Endothelial cell of umbilical vein (primary cell): ENCODE results near the gene KCNIP1. TPM values are rescaled to one million over a fixed set of nuclear protein-coding genes. Genes with fewer than 3 reads are reported as not detected.

Source experiments
- BruUV-seq: library from RNA; stranded (reverse); fragments of 400-500 nt; replicated peaks from 2 replicates; lab custom pipeline; 2021; lab: Mats Ljungman, UMichigan
- CTCF ChIA-PET: fragments of 300-600, 350-600 bp; sonication (Branson Sonifier 250); formaldehyde crosslinking; loops from one replicate; lab custom pipeline; 2021; ENCODE audit warnings: antibody characterized with exemption, inconsistent platforms; lab: Charles Lee
- POLR2A ChIA-PET: fragments of 300-600, 350-600 bp; sonication (Branson Sonifier 250); formaldehyde crosslinking; loops from one replicate; lab custom pipeline; 2021; ENCODE audit warnings: antibody characterized with exemption, inconsistent platforms; lab: Charles Lee
- DNase-seq: peaks from one replicate; pipeline ENCODE4 v3.0.0-alpha.2; 2011; ENCODE audit warnings: low read depth, low spot score
- FAIRE-seq: peaks from 2 replicates; lab custom pipeline; 2011; peaks lifted over from hg19 to GRCh38; lab: Jason Lieb, UNC
- H2AFZ ChIP-seq: 2 replicates; pipeline ENCODE4 v1.6.0; 2012; ENCODE audit warnings: low read depth, low read length, control low read depth, inconsistent platforms
- H3K27ac ChIP-seq: 2 replicates; pipeline ENCODE4 v1.5.1; 2011; ENCODE audit warnings: low read depth, mild to moderate bottlenecking, control low read depth, low read length, moderate library complexity; ENCODE audit not compliant: insufficient read depth
- H3K27me3 ChIP-seq, 2 experiments: 2 replicates each; pipeline versions ENCODE4 v1.6.0 to v1.6.1; 2011; ENCODE audit warnings: low read length in 2 of 2, mixed read lengths in 1 of 2; ENCODE audit not compliant: control insufficient read depth in 2 of 2, insufficient read depth in 2 of 2
- H3K36me3 ChIP-seq, 2 experiments: 2 replicates in 1 of 2; 3 replicates in 1 of 2; pipeline ENCODE4 v1.5.1; 2011; ENCODE audit warnings: low read length in 2 of 2, mild to moderate bottlenecking in 1 of 2, moderate library complexity in 1 of 2; ENCODE audit not compliant: control insufficient read depth in 2 of 2, insufficient read depth in 2 of 2; ENCODE audit errors: extremely low read depth in 1 of 2
- H3K4me1 ChIP-seq: 3 replicates; pipeline ENCODE4 v1.5.1; 2011; ENCODE audit warnings: mild to moderate bottlenecking, low read length; ENCODE audit not compliant: control insufficient read depth, insufficient read depth; ENCODE audit errors: extremely low read depth
- H3K4me2 ChIP-seq: 2 replicates; pipeline ENCODE4 v1.6.1; 2011; ENCODE audit warnings: low read length, control low read depth, mixed read lengths; ENCODE audit not compliant: insufficient read depth
- H3K4me3 ChIP-seq, 3 experiments: fragments of 200-600 bp in 1 of 3; sonication (generic), shearing (Covaris generic) in 1 of 3; replicated peaks in 1 of 3; 2 replicates each; pipeline ENCODE4 v1.5.1; 2011 to 2016; ENCODE audit warnings: control low read depth in 3 of 3, low read length in 3 of 3, mild to moderate bottlenecking in 2 of 3, inconsistent platforms in 1 of 3, low read depth in 1 of 3, moderate library complexity in 1 of 3; ENCODE audit not compliant: insufficient read depth in 1 of 3
- H3K79me2 ChIP-seq: 2 replicates; pipeline ENCODE4 v1.6.0; 2012; ENCODE audit warnings: low read length, inconsistent platforms; ENCODE audit not compliant: control insufficient read depth, insufficient read depth
- H3K9ac ChIP-seq: replicated peaks from 2 replicates; pipeline ENCODE3; 2011; ENCODE audit warnings: low read length, control low read depth; ENCODE audit not compliant: insufficient read depth; ENCODE audit errors: extremely low read depth
- H3K9me1 ChIP-seq: replicated peaks from 3 replicates; pipeline ENCODE4 v1.6.0; 2011; ENCODE audit warnings: mild to moderate bottlenecking, low read length; ENCODE audit not compliant: control insufficient read depth, insufficient read depth; ENCODE audit errors: extremely low read depth
- H3K9me3 ChIP-seq: replicated peaks from 2 replicates; pipeline ENCODE4 v1.5.1; 2012; ENCODE audit warnings: low read length, inconsistent platforms; ENCODE audit not compliant: control insufficient read depth, insufficient read depth
- H4K20me1 ChIP-seq: replicated peaks from 2 replicates; pipeline ENCODE3; 2011; ENCODE audit warnings: mild to moderate bottlenecking, low read length; ENCODE audit not compliant: control insufficient read depth, insufficient read depth; ENCODE audit errors: extremely low read depth
- EZH2 ChIP-seq: IDR thresholded peaks from 2 replicates; pipeline ENCODE4 v1.6.1; 2012; ENCODE audit warnings: borderline replicate concordance, low read depth, mild to moderate bottlenecking, moderate library complexity, low read length, inconsistent platforms; ENCODE audit not compliant: severe bottlenecking
- FOS ChIP-seq: IDR thresholded peaks from 2 replicates; pipeline ENCODE4 v1.6.1; 2011; ENCODE audit warnings: mild to moderate bottlenecking, low read length, moderate library complexity, borderline replicate concordance; ENCODE audit not compliant: insufficient read depth
- GATA2 ChIP-seq: IDR thresholded peaks from 2 replicates; pipeline ENCODE4 v1.7.0; 2011; ENCODE audit warnings: low read depth, mild to moderate bottlenecking, moderate library complexity, mixed read lengths, low read length; ENCODE audit not compliant: insufficient read length, insufficient read depth
- JUN ChIP-seq: IDR thresholded peaks from 2 replicates; pipeline ENCODE4 v1.6.1; 2011; ENCODE audit warnings: borderline replicate concordance, low read depth; ENCODE audit not compliant: insufficient read length, insufficient read depth
- MYC ChIP-seq: IDR thresholded peaks from one replicate; pipeline ENCODE4 v1.6.1; 2011; ENCODE audit warnings: mild to moderate bottlenecking, low read depth, low read length
- POLR2A ChIP-seq: IDR thresholded peaks from 2 replicates; pipeline ENCODE4 v1.6.1; 2012; ENCODE audit warnings: low read depth, mild to moderate bottlenecking, control low read depth, low read length
- POLR2AphosphoS5 ChIP-seq: IDR thresholded peaks from 2 replicates; pipeline ENCODE4 v1.6.1; 2012; ENCODE audit warnings: low read depth, mild to moderate bottlenecking, control low read depth, low read length, moderate library complexity; ENCODE audit not compliant: insufficient read depth
- dilution Hi-C: fragments of 300-500 bp; cut with MboI; formaldehyde crosslinking; loops from one replicate; pipeline ENCODE4 v1.15.0; 2019; ENCODE audit warnings: low sequenced_read_pairs; ENCODE audit not compliant: extremely low pct_ligation_motif_present
- intact Hi-C: fragments of 100-400 bp; cut with micrococcal nuclease; formaldehyde crosslinking; loops from one replicate; pipeline ENCODE4 v1.10.0; 2022
- polyA plus RNA-seq, 4 experiments: library from polyadenylated mRNA; depleted of rRNA in 3 of 4; stranded (reverse) in 3 of 4; unstranded in 1 of 4; fragments of >200 nt; gene quantifications; 2 replicates each; pipeline versions ENCODE4 v1.2.1 to v1.2.3, GENCODE V29; 2011 to 2012; ENCODE audit warnings: missing spikeins in 1 of 4
- total RNA-seq: library from RNA; stranded (reverse); gene quantifications from 2 replicates; pipeline ENCODE4 v1.2.3, GENCODE V29; 2021
- TF ChIP-seq, protein P1 (sequence below), 2 donors: IDR thresholded peaks; 1 replicate in 1 of 2; 2 replicates in 1 of 2; pipeline ENCODE4 v1.5.1; 2011; ENCODE audit warnings: low read length in 2 of 2, mild to moderate bottlenecking in 2 of 2, moderate library complexity in 2 of 2, control low read depth in 1 of 2, inconsistent platforms in 1 of 2, low read depth in 1 of 2; ENCODE audit not compliant: insufficient read depth in 1 of 2; ENCODE audit errors: extremely low read depth in 1 of 2

KCNIP1 gene
- total and polyA plus RNA-seq, 2 donors (not counting 3 experiments of a cell fraction or from before 2014, with no cell fraction given), result 0.15 TPM; not detected in 1

DNA sequence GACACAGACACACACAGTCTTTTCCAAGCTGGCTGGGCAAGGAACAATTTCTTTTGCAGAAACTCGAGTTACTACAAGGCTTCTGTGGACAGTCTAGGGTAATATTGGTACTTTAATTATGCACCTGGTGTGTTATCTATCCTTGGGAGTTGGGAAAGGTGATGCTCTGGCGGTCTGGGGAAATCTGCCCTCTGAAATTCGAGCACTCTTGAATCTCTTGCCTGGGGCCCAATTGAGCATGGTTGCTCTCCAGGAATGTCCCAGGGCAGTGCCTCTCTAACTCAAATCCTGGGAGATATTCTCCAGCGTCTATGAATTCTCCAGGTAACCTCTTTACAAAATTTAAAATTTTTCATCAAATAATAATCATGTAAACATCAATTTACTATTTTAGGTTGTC, 69.3 kb downstream of the KCNIP1 start:
- Histone ChIP-seq H2AFZ (no peak overlapping the region), H3K4me1 (no peaks in the 10 kb centered on the region), H3K27ac (no peak overlapping the region), H3K36me3 (no peaks in the 10 kb centered on the region), H3K9me3 (no peaks in the 10 kb centered on the region), H3K27me3 (peaks cover 4 to 11% of the 10 kb centered on the region in 2 experiments), H3K4me2 (no peak overlapping the region), H3K79me2 (no peaks in the 10 kb centered on the region), H3K9me1 (no peaks in the 10 kb centered on the region), H3K4me3 (no peak overlapping the region), H4K20me1 (no peaks in the 10 kb centered on the region), H3K9ac (no peak overlapping the region)
- POLR2A ChIA-PET, result no interaction called here
- DNase-seq (no peak), FAIRE-seq (no peak)
- CTCF ChIA-PET, result interaction anchor here (1.1 to 1.2 kb wide), 2 partner anchors 14 to 138 kb away, joined by 3 read pairs; no protein-coding TSS in a partner anchor
- no TSS peak for BruUV-seq
- intact Hi-C loops (loop anchor here (2.0 kb wide), 1 partner anchor 68 kb away; the partner anchor contains the start of gene KCNIP1), dilution Hi-C loops (no loop called here)
- TF ChIP-seq, protein P1, sequence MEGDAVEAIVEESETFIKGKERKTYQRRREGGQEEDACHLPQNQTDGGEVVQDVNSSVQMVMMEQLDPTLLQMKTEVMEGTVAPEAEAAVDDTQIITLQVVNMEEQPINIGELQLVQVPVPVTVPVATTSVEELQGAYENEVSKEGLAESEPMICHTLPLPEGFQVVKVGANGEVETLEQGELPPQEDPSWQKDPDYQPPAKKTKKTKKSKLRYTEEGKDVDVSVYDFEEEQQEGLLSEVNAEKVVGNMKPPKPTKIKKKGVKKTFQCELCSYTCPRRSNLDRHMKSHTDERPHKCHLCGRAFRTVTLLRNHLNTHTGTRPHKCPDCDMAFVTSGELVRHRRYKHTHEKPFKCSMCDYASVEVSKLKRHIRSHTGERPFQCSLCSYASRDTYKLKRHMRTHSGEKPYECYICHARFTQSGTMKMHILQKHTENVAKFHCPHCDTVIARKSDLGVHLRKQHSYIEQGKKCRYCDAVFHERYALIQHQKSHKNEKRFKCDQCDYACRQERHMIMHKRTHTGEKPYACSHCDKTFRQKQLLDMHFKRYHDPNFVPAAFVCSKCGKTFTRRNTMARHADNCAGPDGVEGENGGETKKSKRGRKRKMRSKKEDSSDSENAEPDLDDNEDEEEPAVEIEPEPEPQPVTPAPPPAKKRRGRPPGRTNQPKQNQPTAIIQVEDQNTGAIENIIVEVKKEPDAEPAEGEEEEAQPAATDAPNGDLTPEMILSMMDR (IDR thresholded peaks at IDR 0.05; ENCODE audit: extremely low read depth in 1 of 2, insufficient read depth in 1 of 2, low read depth in 1 of 2, low read length in 2 of 2), result no peak
- TF ChIP-seq JUN (no peak), POLR2A (no peak), FOS (no peak)

DNA sequence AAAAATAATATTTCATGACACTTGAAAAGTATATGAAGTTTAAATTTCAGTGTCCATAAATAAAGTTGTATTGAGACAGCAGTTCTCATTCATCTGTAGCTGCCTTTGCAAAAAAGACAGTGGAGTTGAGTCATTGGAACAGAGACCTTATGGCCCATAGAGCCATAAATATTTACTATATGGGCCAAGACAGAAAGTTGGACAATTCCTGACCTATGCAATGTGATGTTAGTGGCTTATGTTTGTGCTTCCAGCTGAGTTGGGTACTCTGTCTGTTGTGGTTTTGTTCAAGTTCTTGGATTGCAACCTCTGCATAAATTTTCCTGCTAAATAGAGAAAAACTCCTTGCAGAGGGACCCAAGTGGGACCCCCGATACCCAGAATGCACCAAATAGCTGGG, 69.8 kb downstream of the KCNIP1 start:
- no peak overlapping the region for H3K4me3 ChIP-seq
- no peaks in the 10 kb centered on the region for H3K4me1 ChIP-seq
- CTCF ChIA-PET, result interaction anchor here (1.1 kb wide), 1 partner anchor 10 kb away, joined by 4 read pairs; no protein-coding TSS in a partner anchor
- BruUV-seq, result no TSS peak
- H3K36me3 ChIP-seq, result no peaks in the 10 kb centered on the region
- intact Hi-C loops, result loop anchor here (2.0 kb wide), 1 partner anchor 69 kb away; the partner anchor contains the start of gene KCNIP1
- H3K27me3 ChIP-seq, result peaks cover 4 to 11% of the 10 kb centered on the region in 2 experiments
- no peaks in the 10 kb centered on the region for H3K79me2 ChIP-seq
- FAIRE-seq (no peak), DNase-seq (no peak)
- dilution Hi-C loops, result no loop called here
- no peak overlapping the region for H3K9ac ChIP-seq
- H3K4me2 ChIP-seq, result no peak overlapping the region
- POLR2A ChIA-PET, result no interaction called here
- H4K20me1 ChIP-seq, result no peaks in the 10 kb centered on the region
- TF ChIP-seq JUN, result no peak
- no peak for TF ChIP-seq EZH2
- TF ChIP-seq FOS, result no peak
- no peak for TF ChIP-seq POLR2AphosphoS5
- no peak for TF ChIP-seq GATA2
- TF ChIP-seq, protein P1 (IDR thresholded peaks at IDR 0.05; ENCODE audit: extremely low read depth in 1 of 2, insufficient read depth in 1 of 2, low read depth in 1 of 2, low read length in 2 of 2), result no peak
- no peak for TF ChIP-seq MYC
- no peaks in the 10 kb centered on the region for H3K9me1 ChIP-seq
- H2AFZ ChIP-seq, result no peak overlapping the region
- H3K9me3 ChIP-seq, result no peaks in the 10 kb centered on the region
- H3K27ac ChIP-seq, result no peak overlapping the region
